GM19452 (cell line): ENCODE data around the gene LY6G6C.

Experiments
- ATAC-seq: cut with Tn5 transposase; IDR thresholded peaks from one replicate; pipeline ENCODE4 v1.9.1; 2021; ENCODE audit not compliant: unreplicated experiment

LY6G6C gene

DNA sequence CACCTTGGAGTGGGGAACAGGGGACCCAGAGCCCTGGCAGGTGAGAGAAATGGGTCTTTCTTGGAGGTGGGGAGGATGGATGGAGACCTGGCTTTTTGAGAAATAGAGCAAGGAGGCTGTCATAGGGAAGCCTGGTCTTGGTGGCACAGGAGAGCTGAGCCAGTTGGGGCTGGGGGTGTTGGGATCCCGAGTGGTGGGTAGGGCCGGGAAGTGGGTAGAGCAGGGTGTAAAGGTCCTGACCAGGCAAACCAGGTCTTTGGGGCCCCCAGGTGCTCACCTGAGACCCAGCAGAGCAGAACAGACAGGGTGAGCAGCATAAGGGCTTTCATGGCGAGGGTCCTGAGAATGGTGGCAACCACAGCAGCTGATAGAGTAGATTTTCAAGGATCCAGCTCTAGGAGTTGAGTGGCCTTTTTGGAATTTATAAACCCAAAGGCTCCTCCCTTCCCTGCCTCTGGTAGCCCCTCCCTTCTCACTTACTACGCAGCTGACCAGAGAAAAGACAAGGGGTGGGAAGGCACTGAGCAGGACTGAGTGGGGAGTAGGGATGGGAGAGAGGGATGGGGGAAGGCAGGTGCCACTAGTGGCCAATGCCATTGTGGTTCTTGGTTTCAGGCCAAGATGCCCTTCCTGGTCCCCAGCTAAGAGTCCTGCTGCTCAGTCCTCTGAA is at the start of gene LY6G6C:
LY6G6C (minus strand) TSS at position 396 of the 670 bp plus-strand sequence; CDS start at position 329, 67 bp downstream.
- no peak for ATAC-seq

GRCh38 chr6:31770860-31771259 is 49.3 kb upstream of the LY6G6C start:
- no peak for ATAC-seq

DNA sequence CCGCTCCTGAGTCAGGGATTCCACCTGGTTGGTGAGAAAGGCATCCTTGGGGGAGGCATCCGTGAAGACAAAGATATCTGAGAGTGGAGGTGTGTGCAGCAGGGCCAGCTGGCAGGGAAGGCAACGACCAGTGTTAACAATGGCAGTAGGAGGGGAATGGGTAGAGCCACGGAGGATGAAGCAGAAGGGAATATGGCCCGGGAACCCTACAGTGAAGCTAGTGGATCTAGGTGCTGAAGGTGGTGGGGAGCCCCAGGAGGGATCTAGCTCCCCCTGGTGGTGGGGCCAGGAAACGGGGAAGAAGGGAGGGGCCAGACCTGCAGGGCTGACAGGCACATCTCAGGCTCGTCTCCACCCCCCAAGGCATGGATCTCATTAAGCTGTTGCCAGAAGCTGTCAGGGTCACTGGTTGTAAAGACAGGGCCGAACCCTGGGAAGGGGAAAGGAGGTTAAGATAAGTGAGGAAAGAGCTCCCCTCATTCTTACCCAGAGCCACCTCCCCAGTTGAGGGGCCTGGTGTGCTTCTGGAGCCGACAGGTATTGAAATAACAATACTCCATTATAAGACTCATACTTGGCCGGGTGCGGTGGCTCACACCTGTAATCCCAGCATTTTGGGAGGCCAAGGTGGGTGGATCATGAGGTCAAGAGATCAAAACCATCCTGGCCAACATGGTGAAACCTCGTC is 48.3 kb upstream of the LY6G6C start:
- ATAC-seq: no peak

- no peak for ATAC-seq
Measured at GRCh38 chr6:31768363-31769257, 47.1 kb upstream of the LY6G6C start.

DNA sequence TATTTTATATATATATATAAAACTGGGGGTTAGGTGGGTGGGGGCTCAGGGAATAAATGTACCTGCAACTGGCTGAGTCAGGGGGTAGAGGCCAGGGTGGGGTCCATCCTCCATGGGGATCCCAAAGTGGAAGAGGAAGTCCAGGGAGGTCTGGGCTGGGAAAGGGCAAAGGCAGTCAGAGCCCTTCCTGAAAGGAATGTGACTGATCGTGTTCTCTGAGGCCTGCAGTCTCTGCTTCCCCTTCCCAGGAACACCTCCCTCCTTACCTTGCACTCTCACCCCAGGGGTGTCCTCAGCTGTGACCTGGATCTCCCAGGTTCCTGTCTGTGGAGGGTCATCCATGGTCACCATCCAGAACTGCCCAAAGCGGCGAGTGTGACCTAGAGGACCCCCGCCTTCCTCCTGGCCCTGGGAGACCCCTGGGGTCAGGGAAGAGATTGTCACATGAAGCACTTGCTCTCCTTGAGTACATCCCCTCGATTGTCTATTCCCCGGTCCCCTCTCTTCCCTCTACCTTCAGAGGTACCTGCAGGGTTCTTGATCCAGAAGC is 45.6 kb upstream of the LY6G6C start:
- ATAC-seq: no peak

DNA sequence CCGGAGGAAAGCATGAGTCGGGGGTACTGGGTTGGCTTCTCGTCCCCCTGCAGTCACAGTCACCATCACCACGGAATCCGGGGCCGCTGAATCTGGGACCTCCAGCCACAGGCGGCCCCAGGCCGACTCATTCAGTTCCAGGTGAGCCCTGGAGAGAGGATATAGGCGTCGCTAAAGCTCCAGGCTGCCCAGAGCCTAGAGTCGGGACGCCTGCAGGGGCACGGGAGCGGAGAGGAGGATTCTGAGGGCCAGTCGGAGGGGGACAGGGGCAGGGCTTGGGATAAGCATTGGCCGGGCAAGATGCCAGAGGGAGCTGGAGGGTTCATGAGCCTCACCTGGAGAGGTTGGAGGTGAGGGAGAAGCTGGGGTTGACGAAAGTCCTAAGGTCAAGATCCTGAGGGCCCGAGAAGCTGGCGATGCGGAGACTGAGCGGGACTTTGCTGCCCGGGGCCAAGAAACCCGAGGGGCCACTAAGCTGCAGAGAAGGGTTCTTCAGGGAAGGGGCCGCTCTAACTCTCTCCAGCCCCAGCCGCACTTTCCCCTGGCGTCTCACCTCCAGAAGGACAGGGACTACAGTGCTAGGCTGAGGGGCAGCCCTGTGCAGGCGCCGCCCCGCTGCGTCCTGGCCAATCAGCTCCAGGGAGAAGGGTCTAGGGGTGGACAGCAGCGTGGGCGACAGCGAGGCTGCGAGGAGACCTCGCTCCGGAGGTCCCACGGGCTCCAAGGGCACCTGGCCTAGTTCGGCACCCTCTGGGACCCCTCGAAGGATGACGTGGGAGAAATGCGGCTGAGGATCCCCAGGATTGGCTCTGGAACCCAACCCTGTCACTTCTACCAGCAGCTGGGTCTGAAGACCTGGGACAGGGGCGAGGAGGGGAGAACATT is 44.6 kb upstream of the LY6G6C start:
- no peak for ATAC-seq

DNA sequence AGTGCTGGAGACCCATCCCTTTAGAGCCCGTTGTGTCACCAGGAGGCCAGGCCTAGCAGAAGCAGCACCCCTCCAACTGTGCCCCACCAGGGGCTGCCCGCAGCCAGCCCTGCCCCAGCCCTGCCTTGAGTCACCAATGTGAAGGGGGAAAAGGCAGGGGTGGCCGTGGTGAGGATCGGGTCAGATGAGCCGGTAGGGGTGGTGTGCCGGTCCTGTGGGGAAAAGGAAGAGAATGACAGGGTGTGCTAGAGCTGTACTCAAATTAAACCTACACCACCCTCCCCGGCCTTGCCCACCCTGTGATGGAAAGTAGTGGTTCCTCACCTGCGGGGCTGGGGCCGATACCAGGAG is 44.0 kb upstream of the LY6G6C start:
- no peak for ATAC-seq

GRCh38 chr6:31764198-31764597 is 42.7 kb upstream of the LY6G6C start:
- no peak for ATAC-seq

DNA sequence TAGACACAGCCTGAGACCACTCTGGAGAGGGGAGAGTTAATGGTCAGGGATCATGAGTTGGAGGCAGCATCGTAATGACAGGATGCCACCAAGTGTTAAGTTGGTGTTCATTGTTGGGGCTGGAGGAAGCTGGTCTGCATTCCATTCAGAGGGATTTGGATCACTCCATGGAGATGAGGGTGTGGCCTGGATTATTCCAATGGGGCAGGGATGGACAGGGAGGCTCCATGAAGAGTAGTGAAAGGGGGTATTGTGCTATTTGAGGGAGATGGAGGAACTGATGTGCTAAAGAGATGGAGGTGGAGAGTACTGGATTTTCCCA is 42.0 kb upstream of the LY6G6C start:
- ATAC-seq: no peak

DNA sequence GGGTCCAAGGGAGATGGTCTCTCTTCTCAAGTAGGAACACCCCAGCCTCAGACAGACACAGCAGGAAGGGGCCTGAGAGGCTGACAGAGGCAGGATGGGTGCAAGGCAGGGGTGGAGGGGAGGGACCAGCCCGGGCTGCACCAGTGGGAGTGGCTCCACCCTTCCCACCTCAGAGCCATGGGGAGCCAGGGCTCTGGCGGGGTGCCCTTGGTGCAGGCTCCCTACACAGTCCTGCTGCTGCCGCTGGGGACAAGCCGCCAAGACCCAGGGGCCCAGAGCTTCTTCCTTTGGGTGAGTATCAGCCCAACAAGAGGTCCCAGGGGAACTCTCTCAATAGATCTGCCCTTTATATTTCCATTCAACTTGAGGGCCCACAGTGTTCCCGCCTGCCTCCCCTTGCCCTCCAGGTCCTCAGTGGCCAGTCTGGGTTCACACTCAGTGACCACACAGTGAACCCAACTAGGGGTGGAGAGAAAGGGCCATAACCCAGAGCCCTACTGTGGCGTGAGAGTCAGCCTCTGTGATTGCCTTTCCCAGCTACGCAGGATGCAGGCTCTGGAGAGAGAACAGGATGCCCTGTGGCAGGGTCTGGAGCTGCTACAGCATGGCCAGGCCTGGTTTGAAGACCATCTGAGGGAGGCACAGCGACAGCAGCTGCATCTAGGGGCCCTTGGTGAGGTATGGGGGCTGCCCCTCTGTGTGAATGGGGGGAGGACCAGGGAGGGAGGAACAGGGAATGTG is 41.5 kb upstream of the LY6G6C start:
- ATAC-seq: no peak

GRCh38 chr6:31762356-31762755 is 40.8 kb upstream of the LY6G6C start, which contains the start of gene SAPCD1:
Gene SAPCD1 (plus strand): TSS chr6:31762656. CDS start chr6:31763055, 399 bp downstream.
- ATAC-seq: no peak

GRCh38 chr6:31761343-31761742 is 39.8 kb upstream of the LY6G6C start:
- ATAC-seq: no peak

- no peak for ATAC-seq
Measured at GRCh38 chr6:31760790-31761189, 39.2 kb upstream of the LY6G6C start.

- ATAC-seq: no peak
Measured at GRCh38 chr6:31758281-31758680, 36.7 kb upstream of the LY6G6C start.

DNA sequence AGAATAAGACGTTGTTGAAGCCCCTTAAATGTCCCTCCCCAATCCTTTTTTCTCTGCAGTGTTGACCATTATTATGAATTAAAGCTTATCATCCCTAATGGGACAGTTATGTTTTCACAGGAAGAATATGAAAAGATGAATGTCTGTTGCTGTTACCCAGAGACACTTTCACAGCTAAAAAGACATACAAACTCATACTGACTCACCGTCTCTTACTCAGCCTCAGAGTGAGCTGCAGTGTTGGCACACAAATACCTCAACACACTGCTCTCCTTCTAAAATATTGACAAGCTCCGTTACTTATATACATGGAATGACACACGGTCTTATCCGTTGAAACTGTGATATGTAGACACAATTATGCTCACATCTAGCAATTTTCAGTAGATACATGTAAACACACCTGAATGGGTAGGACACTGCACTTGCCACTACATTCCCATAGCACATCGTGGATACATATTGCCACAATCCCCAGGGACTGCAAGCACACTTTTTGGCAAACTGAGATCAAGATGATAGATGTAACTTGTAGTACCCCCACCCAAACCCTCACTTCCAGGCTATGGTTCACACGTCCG is 31.3 kb upstream of the LY6G6C start:
- no peak for ATAC-seq

DNA sequence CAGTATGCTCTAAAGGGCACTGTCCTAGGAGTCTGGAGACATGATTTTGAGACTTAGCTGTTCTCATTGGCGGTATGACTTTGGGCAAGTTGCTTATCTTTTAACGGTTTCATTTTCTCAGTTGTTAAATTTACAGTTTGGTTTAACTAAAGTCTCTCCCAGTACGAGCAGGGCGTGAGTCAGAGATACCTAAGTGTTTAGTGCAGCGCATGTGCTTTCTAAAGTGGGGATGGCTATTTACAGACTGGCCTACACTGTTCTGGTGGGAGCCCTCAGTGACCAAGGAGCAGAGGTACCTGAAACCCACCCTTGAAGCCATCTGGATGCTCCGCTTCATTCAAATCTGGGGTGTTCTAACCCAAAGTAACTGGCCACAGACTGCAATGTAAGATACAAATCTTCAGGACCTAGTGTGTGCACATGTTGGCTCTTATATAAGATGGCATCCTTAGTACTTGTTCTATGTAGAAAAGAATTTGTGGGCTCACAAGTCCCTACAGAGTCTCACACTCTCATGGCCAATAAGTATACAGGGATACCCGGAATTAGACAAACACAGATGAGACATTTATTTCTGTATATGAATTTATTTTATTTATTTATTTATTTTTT is 29.0 kb upstream of the LY6G6C start:
- ATAC-seq: no peak

DNA sequence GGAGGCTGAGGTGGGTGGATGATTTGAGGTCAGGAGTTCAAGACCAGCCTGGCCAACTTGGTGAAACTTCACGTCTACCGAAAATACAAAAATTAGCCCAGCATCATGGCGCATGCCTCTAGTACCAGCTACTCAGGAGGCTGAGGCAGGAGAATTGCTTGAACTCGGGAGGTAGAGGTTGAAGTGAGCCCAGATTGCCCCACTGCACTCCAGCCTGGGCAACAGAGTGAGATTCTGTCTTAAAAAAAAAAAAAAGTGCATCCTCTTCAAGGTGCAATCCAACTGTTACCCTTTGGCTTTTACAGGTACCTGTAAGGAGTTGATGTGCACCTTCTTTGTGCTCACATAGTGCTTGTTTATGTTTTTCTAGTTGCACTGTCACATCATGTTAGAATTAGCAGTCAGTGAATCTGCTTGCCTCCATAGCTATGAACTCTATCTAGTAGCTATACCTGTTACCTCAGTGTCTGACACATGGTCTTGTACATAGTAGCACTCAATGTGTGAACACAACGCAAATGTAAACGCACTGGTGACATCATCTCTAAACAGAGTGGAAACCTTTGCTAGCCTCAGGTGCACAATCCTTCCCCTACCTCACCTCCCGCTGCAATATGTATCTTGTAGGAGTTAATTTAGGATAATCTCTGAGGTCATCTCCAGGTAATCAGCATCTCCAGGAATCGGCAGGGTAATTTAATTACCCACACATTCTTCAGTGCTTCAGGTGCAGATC is 27.9 kb upstream of the LY6G6C start:
- ATAC-seq: no peak

- ATAC-seq: no peak
Measured at GRCh38 chr6:31744422-31744821, 22.9 kb upstream of the LY6G6C start.
